Stimulated activated CD4-positive, alpha-beta T cell treated with anti-CD3 and anti-CD28 coated beads, Interleukin-15, amount 100 ng/mL, for 48 hours (primary cell): ENCODE data around the gene P4HB.

Source experiments
- DNase-seq, 2 donors: peaks; one replicate each; pipeline ENCODE4 v3.0.0-alpha.2; 2020; ENCODE audit warnings: low read depth in 2 of 2

P4HB gene

GRCh38 chr17:81831563-81831956 is 28.8 kb downstream of the P4HB start:
- no peak for DNase-seq

- no peak for DNase-seq
These were observed 30.5 kb downstream of the P4HB start for GRCh38 chr17:81829858-81830257.

DNA sequence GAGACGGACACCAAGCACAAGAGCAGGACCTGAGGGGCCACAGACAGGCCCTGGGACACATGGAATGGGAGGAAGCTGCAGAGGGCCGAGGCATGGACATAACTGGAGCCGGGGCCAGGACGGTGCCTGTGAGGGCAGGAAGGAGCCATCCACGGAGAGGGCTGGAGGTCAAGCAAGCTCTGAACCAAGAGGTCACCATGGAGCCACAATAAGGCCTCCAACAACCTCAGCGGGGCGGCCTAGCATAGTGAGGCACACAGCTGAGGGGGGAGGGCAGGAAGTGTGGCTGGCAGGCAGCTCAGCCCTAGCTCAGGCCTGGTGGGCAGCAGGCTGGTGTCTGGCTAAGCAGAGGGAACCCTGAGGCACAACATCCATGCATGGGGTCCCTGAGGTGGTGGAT is 31.7 kb downstream of the P4HB start:
- no peak for DNase-seq

GRCh38 chr17:81825841-81826466 is 34.4 kb downstream of the P4HB start:
- DNase-seq, result no peak

GRCh38 chr17:81824595-81824994 is 35.7 kb downstream of the P4HB start:
- DNase-seq, result no peak

- DNase-seq, result no peak
These were observed 36.4 kb downstream of the P4HB start for GRCh38 chr17:81823820-81824550.

DNA sequence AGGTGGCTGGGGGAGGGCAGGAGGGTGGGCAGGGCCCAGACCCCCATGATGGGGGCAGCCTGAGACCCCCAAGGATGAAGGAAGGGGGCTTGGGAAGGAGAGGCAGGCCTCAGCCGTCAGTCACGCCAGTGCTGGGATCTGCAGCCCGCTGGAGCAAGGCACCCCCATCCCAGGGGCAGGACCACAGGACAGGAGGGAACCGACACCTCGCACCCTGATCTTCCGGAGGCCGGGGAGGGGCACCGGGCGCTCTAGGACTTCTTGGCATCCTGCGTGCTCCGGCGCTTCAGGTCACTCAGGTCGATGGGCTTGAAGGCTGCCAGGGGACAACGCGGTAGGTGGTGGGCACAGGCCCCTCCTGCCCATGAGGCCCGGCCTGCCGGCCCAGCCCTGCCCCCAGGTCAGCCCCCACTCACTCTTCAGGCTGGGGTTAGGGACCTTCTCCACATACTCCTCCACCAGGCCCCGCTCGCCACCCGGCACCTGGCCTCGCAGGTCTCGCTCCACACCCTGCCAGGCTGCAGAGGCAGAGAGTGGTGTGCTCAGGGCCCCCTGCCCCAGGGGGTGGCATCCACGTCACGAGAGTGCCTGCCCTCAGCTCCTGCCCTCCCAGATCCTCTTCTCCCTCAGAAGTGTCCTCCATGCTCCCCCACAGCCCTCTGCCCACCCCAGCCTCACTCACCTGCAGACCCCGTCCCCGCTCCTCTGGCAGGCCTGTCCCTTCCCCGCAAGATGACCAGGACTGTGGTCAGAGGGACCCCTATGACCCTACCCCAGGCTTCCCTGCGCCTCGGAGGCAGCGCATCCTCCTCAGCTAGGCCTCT is 37.1 kb downstream of the P4HB start:
- DNase-seq, result no peak

GRCh38 chr17:81822312-81822637 is 38.1 kb downstream of the P4HB start:
- no peak for DNase-seq

GRCh38 chr17:81821603-81822311 is 38.6 kb downstream of the P4HB start:
- DNase-seq, result no peak

GRCh38 chr17:81821147-81821546 is 39.2 kb downstream of the P4HB start:
- DNase-seq, result no peak

DNA sequence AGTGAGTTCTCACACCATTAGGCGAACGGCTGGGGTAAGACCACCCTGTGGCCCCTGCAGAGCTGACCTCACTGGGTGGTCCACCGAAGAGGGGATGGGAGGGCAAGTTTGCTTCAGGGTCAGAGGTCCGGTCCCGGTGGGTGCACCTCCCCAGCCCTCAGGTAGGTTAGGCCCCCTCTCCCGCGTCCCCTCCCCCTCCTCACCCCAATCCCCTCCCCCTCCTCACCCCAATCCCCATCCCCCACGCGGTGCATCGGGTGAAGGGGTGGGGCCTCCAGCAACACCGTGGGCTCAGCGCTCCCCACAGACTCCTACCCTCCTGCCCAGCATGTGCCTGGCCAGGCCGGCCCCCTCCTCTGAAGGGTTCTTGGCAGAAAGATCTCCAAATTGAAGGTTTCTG is 40.6 kb downstream of the P4HB start:
- no peak for DNase-seq

DNA sequence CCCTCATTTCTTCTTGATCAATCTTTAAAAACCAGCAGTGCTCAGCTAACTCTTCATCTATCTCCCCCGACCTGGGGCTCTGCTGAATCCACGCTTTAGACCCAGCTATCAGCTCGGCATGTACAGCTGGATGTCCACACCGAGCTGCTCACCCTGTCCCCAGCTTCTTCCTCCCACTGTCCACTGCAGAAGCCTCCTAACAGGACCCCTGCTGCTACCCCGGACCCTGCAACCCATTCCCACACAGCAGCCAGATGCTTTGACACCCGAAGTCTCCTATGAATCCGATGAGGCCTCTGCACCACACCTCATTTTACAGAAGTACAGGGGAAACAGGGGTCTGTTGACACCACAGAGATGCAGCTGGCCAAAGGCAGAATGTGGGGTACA is 42.6 kb downstream of the P4HB start:
- no peak for DNase-seq

DNA sequence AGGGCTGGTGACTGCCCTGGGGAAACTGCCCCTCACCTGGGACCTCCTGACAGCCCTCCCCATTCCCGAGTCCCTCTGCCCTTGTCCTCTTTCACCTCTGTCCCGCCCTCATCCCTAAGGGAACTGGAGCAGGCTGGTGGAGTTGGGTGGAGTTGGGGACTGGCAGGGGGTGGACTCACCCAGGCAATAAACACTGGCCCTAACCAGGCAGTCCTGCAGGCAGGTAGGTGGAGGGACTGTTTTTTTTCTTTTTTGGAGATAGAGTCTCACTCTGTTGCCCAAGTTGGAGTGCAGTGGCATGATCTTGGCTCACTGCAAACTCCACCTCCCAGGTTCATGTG is 44.7 kb downstream of the P4HB start:
- DNase-seq, result no peak

GRCh38 chr17:81814748-81815645 is 45.3 kb downstream of the P4HB start:
- no peak for DNase-seq

DNA sequence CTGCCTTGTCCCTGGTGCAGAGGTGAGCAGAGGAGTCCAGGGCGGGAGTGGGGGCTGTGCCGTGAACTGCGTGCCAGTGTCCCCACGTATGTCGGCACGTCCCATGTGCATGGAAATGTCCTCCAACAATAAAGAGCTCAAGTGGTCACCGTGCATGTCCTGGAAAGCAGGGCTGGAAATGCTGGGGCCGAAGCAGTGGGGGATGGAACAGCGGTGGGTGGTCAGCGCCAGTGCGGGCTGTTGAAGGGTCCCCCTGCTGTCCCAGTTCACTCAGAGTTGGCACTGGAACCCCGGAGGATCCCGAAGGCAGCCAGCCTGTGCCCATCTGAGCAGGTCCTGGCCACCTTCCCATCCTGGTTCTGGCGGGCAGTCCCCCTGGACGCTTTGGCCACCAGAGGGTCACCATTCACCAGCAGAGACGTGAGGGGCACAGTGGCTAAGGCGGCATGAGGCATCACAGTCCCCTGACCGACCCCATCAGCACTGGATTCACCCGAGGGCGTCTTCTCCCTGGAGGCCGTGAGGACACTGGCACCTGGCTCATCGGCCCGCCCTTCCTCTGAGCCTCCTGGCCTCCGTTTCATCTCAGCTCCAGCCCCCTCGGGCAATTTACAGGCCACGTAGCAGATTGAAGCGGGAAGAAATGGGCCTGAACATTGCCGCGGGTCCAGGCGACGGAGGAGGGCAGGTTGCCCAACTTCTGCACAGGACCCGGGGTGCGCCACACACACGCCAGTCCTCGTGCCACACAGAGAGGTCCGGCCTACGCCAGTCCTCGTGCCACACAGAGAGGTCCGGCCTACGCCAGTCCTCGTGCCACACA is 46.3 kb downstream of the P4HB start:
- no peak for DNase-seq

GRCh38 chr17:81813371-81813684 is 47.0 kb downstream of the P4HB start:
- no peak for DNase-seq

GRCh38 chr17:81812571-81813370 is 47.6 kb downstream of the P4HB start:
- no peak for DNase-seq

DNA sequence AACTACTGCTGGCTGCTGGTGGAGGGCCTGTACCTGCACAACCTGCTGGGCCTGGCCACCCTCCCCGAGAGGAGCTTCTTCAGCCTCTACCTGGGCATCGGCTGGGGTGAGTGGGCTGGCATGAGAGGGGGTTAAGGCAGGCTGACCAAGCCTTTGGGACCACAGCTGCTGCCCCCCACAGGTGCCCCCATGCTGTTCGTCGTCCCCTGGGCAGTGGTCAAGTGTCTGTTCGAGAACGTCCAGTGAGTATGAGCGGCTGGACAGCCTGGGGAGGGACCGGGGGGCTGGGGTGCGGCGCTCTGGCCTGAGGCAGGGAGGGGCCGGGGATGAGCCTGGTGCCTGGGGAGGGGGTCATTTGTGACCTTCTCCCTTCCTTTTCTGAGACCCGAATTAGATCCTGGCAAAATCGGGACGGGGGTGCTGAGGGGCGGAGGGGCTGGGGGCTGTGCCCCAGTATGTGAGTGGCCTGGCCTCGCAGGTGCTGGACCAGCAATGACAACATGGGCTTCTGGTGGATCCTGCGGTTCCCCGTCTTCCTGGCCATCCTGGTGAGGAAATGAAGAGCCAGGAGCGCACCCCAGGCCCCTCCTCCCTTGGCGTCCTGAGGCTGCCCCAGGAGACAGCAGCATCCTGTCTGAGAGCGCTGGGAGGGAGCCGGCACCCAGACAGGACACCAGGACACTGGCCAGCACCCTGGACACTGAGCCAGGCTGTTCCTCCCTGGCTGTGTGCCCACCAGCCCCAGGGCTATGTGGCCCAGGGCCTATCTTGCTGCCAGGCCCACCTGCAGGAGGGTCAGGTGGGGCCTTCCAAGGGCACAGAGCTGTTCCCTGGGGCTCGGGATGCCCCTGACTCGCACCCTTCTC is 48.4 kb downstream of the P4HB start:
- no peak for DNase-seq
